Fibroblast of villous mesenchyme (primary cell): ENCODE measurements around the gene WDFY4. TPM values are rescaled to one million over a fixed set of nuclear protein-coding genes. Genes with fewer than 3 reads are reported as not detected.

Experiments used
- DNase-seq: peaks from one replicate; pipeline ENCODE4 v3.0.0-alpha.2; 2010; ENCODE audit warnings: low read depth
- H3K4me3 ChIP-seq: 2 replicates; pipeline ENCODE4 v1.5.1; 2011; ENCODE audit warnings: low read depth, mild to moderate bottlenecking, low read length
- total RNA-seq: library from RNA; depleted of rRNA; stranded (reverse); fragments of >200 nt; gene quantifications from 2 replicates; pipeline ENCODE4 v1.2.3, GENCODE V29; 2012
- TF ChIP-seq, protein P1 (sequence below): IDR thresholded peaks from 2 replicates; pipeline ENCODE4 v1.5.1; 2012; ENCODE audit warnings: low read depth, mild to moderate bottlenecking, low read length; ENCODE audit not compliant: insufficient read depth

WDFY4 gene
- total RNA-seq, 1 donor = not detected

DNA sequence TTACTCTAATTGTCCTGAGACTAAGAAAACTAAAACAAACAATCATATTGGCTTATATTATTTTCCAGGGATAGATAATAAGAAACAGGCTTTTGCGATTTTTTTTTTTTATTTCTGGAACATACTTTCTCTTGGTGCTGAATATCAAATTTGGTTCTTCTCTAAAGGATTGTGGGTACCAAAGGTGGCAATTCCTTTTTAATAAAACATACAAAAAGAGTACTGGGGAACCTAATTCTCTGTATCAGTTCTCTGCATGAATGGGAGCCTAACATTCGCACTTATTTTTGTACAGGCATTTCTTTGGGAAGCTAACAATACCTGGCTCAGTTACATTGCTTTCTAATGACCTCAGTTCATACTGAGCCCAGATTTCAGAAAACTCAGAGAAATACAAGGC is 222.2 kb downstream of the WDFY4 start:
- TF ChIP-seq, protein P1, sequence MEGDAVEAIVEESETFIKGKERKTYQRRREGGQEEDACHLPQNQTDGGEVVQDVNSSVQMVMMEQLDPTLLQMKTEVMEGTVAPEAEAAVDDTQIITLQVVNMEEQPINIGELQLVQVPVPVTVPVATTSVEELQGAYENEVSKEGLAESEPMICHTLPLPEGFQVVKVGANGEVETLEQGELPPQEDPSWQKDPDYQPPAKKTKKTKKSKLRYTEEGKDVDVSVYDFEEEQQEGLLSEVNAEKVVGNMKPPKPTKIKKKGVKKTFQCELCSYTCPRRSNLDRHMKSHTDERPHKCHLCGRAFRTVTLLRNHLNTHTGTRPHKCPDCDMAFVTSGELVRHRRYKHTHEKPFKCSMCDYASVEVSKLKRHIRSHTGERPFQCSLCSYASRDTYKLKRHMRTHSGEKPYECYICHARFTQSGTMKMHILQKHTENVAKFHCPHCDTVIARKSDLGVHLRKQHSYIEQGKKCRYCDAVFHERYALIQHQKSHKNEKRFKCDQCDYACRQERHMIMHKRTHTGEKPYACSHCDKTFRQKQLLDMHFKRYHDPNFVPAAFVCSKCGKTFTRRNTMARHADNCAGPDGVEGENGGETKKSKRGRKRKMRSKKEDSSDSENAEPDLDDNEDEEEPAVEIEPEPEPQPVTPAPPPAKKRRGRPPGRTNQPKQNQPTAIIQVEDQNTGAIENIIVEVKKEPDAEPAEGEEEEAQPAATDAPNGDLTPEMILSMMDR = no peak
- no peak overlapping the region for H3K4me3 ChIP-seq
- no peak for DNase-seq

DNA sequence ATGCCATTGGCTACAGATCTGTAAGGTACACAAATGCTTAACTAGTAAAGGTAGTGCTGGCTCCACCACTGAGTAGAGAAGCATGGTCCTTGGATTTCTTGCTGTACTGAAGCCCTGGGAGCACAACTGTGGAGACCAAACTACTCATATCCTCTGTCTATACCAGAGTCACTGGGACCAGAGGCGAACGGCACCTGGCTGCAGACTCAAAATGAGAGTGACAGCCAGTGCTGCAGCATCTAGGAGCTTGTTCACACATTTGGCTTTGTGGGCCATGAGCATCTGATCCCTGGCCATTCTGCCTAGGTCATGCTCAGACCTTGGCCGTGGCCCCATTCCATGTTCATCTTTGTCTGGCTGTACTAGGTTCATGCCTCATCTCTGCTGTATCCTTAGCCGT is 223.1 kb downstream of the WDFY4 start:
- TF ChIP-seq, protein P1 = no peak
- H3K4me3 ChIP-seq = no peak overlapping the region
- no peak for DNase-seq

DNA sequence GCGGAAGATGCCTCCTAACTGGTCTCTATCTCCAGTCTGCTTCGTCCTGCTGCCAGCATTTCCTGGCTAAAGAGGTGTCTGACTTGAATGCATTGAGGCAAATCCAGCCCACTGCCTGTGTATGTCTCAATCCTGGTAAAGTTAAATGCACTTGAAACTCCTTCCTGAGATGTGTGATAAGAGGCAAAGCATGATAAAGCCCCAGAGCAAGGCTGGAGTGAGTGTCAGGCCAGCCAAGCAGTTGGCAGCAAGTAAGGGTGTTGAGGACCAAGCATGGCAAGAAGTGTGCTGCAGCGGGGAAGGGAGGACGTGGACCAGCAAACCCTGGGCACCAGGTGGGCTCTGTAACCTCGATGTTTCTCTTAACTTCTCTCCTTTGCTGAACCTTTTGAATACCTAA is 225.9 kb downstream of the WDFY4 start:
- no peak for DNase-seq
- no peak overlapping the region for H3K4me3 ChIP-seq
- TF ChIP-seq, protein P1 = no peak

DNA sequence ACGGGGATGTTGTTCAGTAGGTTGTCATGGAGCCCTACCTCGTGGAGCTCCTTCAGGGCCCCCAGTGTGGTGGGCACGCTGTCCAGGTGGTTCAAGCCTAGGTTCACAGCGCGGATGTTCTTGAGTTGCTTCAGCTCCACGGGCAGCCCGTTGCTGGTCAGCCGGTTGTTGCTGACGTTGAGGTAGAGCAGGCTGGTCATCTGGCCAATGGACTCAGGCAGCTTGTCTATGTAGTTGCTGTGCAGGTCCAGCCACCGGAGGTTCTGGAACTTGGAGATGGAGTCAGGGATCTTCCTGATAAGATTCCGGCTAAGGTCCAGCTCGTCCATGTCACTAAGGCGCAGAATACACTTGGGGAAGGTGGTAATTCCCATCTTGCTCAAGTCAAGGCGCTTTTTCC is 229.0 kb downstream of the WDFY4 start:
- TF ChIP-seq, protein P1 = no peak
- no peak overlapping the region for H3K4me3 ChIP-seq
- no peak for DNase-seq

DNA sequence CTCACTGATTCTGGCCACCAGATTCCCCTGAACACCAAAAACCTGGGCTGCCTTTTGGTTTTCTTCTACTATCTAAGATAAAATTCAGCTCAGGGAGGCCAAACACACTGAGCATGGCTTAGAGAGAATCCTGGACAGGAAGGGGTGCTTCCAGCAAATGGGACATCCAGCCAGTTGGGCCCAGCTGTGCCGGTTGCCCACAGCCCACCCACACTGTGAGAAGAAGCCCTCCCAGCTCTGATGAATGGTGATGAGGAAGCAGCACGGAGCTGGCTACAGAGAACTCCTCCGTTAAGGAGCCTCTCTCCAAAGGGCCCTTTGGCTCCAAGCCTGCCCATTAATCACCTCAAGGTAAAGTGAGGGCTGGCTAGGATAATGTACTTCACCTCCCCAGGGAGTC is 239.1 kb downstream of the WDFY4 start:
- no peak overlapping the region for H3K4me3 ChIP-seq
- TF ChIP-seq, protein P1 = no peak
- no peak for DNase-seq

DNA sequence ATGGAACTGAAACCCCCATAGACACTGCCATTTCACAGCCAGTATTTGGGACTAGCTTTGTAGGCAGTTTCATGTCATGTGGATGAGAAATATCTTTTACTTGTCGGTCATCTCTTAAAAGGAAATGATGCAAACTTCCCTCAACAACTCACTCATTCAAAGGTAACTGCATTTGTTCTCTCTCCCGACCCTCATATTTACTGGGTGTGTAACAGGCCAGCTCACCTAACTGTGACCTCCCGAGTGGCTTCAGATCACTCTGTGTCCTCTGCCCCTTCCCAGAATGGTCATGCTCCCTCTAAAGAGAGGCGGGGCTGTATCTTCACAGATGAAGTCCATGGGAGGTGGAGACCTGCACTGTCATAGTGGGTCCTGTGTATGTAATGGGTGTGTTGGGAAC is 240.3 kb downstream of the WDFY4 start:
- TF ChIP-seq, protein P1 = no peak
- DNase-seq = no peak
- H3K4me3 ChIP-seq = no peak overlapping the region

DNA sequence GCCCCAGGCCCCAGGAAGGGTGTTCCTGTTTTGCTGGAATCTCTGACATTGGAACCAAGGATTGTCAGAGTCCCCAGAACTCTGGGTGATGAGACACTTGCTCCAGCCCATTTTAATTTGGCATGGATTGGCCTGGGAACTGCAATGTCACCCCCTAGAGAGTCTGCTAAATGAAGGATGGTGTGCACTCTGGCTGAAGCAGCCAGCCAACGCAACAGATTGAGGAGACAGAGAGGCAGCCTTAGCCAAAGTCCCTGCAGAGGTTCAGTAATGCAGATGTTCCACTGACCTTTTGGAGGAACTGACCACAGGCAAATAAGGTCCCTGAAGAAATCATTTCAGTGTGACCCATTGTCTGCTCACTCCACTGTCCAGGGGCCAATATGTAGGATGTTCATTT is 241.6 kb downstream of the WDFY4 start:
- TF ChIP-seq, protein P1 = no peak
- H3K4me3 ChIP-seq = no peak overlapping the region
- no peak for DNase-seq
